Measurements from ENCODE around the gene YY1. TPM values are rescaled to one million over a fixed set of nuclear protein-coding genes. Genes with fewer than 3 reads are reported as not detected.
"Not testable (repeated sequence)": the region's sequence is repeated elsewhere in the genome, so short reads cannot be mapped to it uniquely, and the experiment has no call there.

The YY1 gene
- total RNA-seq, 1 donor from 2014 or later, result 89.0 TPM

- Mint-ChIP-seq H3K27ac (no peak overlapping the region), H3K36me3 (no peaks in the 10 kb centered on the region), H3K4me1 (peaks cover 37% of the 10 kb centered on the region), H3K4me3 (no peak overlapping the region), H3K9me3 (no peaks in the 10 kb centered on the region), H3K27me3 (ENCODE audit: low read depth) (no peaks in the 10 kb centered on the region)
- no peak for DNase-seq (ENCODE audit: low spot score in 2 of 2, unreplicated experiment in 2 of 2)
- no peak for TF ChIP-seq CTCF (IDR thresholded peaks at IDR 0.05; ENCODE audit: unreplicated experiment)
These were observed 70.2 kb downstream of the YY1 start for GRCh38 chr14:100309028-100309737.

- not testable (repeated sequence) for DNase-seq (ENCODE audit: low spot score in 2 of 2, unreplicated experiment in 2 of 2); H3K27ac Mint-ChIP-seq; H3K36me3 Mint-ChIP-seq; H3K4me3 Mint-ChIP-seq; H3K27me3 Mint-ChIP-seq (ENCODE audit: low read depth); H3K9me3 Mint-ChIP-seq
- H3K4me1 Mint-ChIP-seq, result peaks cover 25% of the 10 kb centered on the region
These were observed 73.3 kb downstream of the YY1 start for GRCh38 chr14:100312110-100312876.

- H3K27ac Mint-ChIP-seq, result no peak overlapping the region
- no peaks in the 10 kb centered on the region for H3K27me3 Mint-ChIP-seq (ENCODE audit: low read depth)
- no peak for DNase-seq (ENCODE audit: low spot score in 2 of 2, unreplicated experiment in 2 of 2)
- H3K4me3 Mint-ChIP-seq, result no peak overlapping the region
- no peak for TF ChIP-seq CTCF (IDR thresholded peaks at IDR 0.05; ENCODE audit: unreplicated experiment)
- peaks cover 18% of the 10 kb centered on the region for H3K4me1 Mint-ChIP-seq
- H3K9me3 Mint-ChIP-seq, result no peaks in the 10 kb centered on the region
- H3K36me3 Mint-ChIP-seq, result no peaks in the 10 kb centered on the region
These were observed 74.0 kb downstream of the YY1 start for GRCh38 chr14:100312877-100313400.

- DNase-seq (ENCODE audit: low spot score in 2 of 2, unreplicated experiment in 2 of 2), result no peak
- no peak for TF ChIP-seq CTCF (IDR thresholded peaks at IDR 0.05; ENCODE audit: unreplicated experiment)
- peaks cover 16% of the 10 kb centered on the region for H3K4me1 Mint-ChIP-seq
- no peaks in the 10 kb centered on the region for H3K27me3 Mint-ChIP-seq (ENCODE audit: low read depth)
- no peaks in the 10 kb centered on the region for H3K36me3 Mint-ChIP-seq
- no peak overlapping the region for H3K4me3 Mint-ChIP-seq
- no peak overlapping the region for H3K27ac Mint-ChIP-seq
- no peaks in the 10 kb centered on the region for H3K9me3 Mint-ChIP-seq
These were observed 74.7 kb downstream of the YY1 start for GRCh38 chr14:100313464-100314230.

GRCh38 chr14:100314724-100315123, 75.8 kb downstream of the YY1 start:
- H3K4me3 Mint-ChIP-seq, result no peak overlapping the region
- H3K4me1 Mint-ChIP-seq, result peaks cover 13% of the 10 kb centered on the region
- H3K27ac Mint-ChIP-seq, result no peak overlapping the region
- DNase-seq (ENCODE audit: low spot score in 2 of 2, unreplicated experiment in 2 of 2), result no peak
- H3K9me3 Mint-ChIP-seq, result no peaks in the 10 kb centered on the region
- H3K27me3 Mint-ChIP-seq (ENCODE audit: low read depth), result no peaks in the 10 kb centered on the region
- TF ChIP-seq CTCF (IDR thresholded peaks at IDR 0.05; ENCODE audit: unreplicated experiment), result no peak
- no peaks in the 10 kb centered on the region for H3K36me3 Mint-ChIP-seq

All from mesothelial cell of epicardium (in vitro differentiated cells).